IPS-20b (cell line): ENCODE data around the gene RASGEF1C.
"Not testable (repeated sequence)": the region's sequence is repeated elsewhere in the genome, so short reads cannot be mapped to it uniquely, and the experiment has no call there.

Experiments used
- H3K27ac ChIP-seq: one replicate; pipeline ENCODE4 v1.5.1; 2013; ENCODE audit warnings: low read length
- H3K27me3 ChIP-seq: 2 replicates; pipeline ENCODE4 v1.6.1; 2013; ENCODE audit warnings: mild to moderate bottlenecking, low read length, inconsistent platforms; ENCODE audit not compliant: insufficient read depth
- H3K36me3 ChIP-seq: 2 replicates; pipeline ENCODE4 v1.6.1; 2013; ENCODE audit warnings: low read depth, mild to moderate bottlenecking, inconsistent platforms, low read length, moderate library complexity; ENCODE audit not compliant: insufficient read depth
- H3K4me1 ChIP-seq: 2 replicates; pipeline ENCODE4 v1.6.1; 2013; ENCODE audit warnings: mild to moderate bottlenecking, control low read depth, inconsistent platforms, low read length, moderate library complexity; ENCODE audit not compliant: insufficient read depth
- H3K4me3 ChIP-seq: 2 replicates; pipeline ENCODE4 v1.5.1; 2013; ENCODE audit warnings: mild to moderate bottlenecking, low read length, inconsistent platforms
- H3K9ac ChIP-seq: 2 replicates; pipeline ENCODE4 v1.6.1; 2013; ENCODE audit warnings: low read depth, mild to moderate bottlenecking, inconsistent platforms, low read length, moderate library complexity
- H3K9me3 ChIP-seq: 2 replicates; pipeline ENCODE4 v1.6.1; 2013; ENCODE audit warnings: mild to moderate bottlenecking, low read depth, low read length, inconsistent platforms; ENCODE audit not compliant: insufficient read depth

Gene RASGEF1C

GRCh38 chr5:180129291-180130190 lies 79.5 kb downstream of the RASGEF1C start:
- Histone ChIP-seq H3K4me3 (no peak overlapping the region), H3K9ac (no peak overlapping the region), H3K27me3 (0 out of 2 replicates have a peak, but pooled peaks cover 3% of the 10 kb centered on the region), H3K4me1 (no peaks in the 10 kb centered on the region), H3K27ac (no peak overlapping the region), H3K36me3 (no peaks in the 10 kb centered on the region), H3K9me3 (no peaks in the 10 kb centered on the region)

- no peaks in the 10 kb centered on the region for H3K4me1 ChIP-seq
- no peak overlapping the region for H3K9ac ChIP-seq
- no peak overlapping the region for H3K27ac ChIP-seq
- H3K36me3 ChIP-seq = no peaks in the 10 kb centered on the region
- 0 out of 2 replicates have a peak, but pooled peaks cover 3% of the 10 kb centered on the region for H3K27me3 ChIP-seq
- no peaks in the 10 kb centered on the region for H3K9me3 ChIP-seq
- H3K4me3 ChIP-seq = no peak overlapping the region
These were observed 80.2 kb downstream of the RASGEF1C start for GRCh38 chr5:180128671-180129261.

GRCh38 chr5:180127682-180128670 lies 81.0 kb downstream of the RASGEF1C start:
- Histone ChIP-seq H3K36me3 (no peaks in the 10 kb centered on the region), H3K9me3 (no peaks in the 10 kb centered on the region), H3K4me1 (no peaks in the 10 kb centered on the region), H3K27me3 (0 out of 2 replicates have a peak, but pooled peaks cover 3% of the 10 kb centered on the region), H3K27ac (no peak overlapping the region), H3K9ac (no peak overlapping the region), H3K4me3 (no peak overlapping the region)

- Histone ChIP-seq H3K27me3 (0 out of 2 replicates have a peak, but pooled peaks cover 3% of the 10 kb centered on the region), H3K9ac (no peak overlapping the region), H3K9me3 (no peaks in the 10 kb centered on the region), H3K36me3 (no peaks in the 10 kb centered on the region), H3K4me3 (no peak overlapping the region), H3K4me1 (no peaks in the 10 kb centered on the region), H3K27ac (no peak overlapping the region)
These were observed 82.0 kb downstream of the RASGEF1C start for GRCh38 chr5:180126716-180127681.

GRCh38 chr5:180126156-180126555 lies 82.9 kb downstream of the RASGEF1C start:
- H3K9me3 ChIP-seq, H3K36me3 ChIP-seq, H3K27me3 ChIP-seq, H3K4me3 ChIP-seq, H3K4me1 ChIP-seq, H3K27ac ChIP-seq, H3K9ac ChIP-seq: not testable (repeated sequence)

- H3K4me3 ChIP-seq, H3K27ac ChIP-seq, H3K4me1 ChIP-seq, H3K9me3 ChIP-seq, H3K27me3 ChIP-seq, H3K36me3 ChIP-seq, H3K9ac ChIP-seq: not testable (repeated sequence)
These were observed 84.3 kb downstream of the RASGEF1C start for GRCh38 chr5:180124662-180125061.

GRCh38 chr5:180122875-180123274 lies 86.1 kb downstream of the RASGEF1C start:
- H3K36me3 ChIP-seq = no peaks in the 10 kb centered on the region
- no peak overlapping the region for H3K27ac ChIP-seq
- H3K4me3 ChIP-seq = no peak overlapping the region
- H3K9ac ChIP-seq = no peak overlapping the region
- H3K27me3 ChIP-seq = 0 out of 2 replicates have a peak, but pooled peaks cover 3% of the 10 kb centered on the region
- no peaks in the 10 kb centered on the region for H3K9me3 ChIP-seq
- no peaks in the 10 kb centered on the region for H3K4me1 ChIP-seq

- H3K4me3 ChIP-seq = no peak overlapping the region
- H3K9me3 ChIP-seq = no peaks in the 10 kb centered on the region
- no peak overlapping the region for H3K9ac ChIP-seq
- H3K4me1 ChIP-seq = no peaks in the 10 kb centered on the region
- H3K27ac ChIP-seq = no peak overlapping the region
- no peaks in the 10 kb centered on the region for H3K36me3 ChIP-seq
- H3K27me3 ChIP-seq = 0 out of 2 replicates have a peak, but pooled peaks cover 3% of the 10 kb centered on the region
These were observed 87.1 kb downstream of the RASGEF1C start for GRCh38 chr5:180121826-180122413.

- Histone ChIP-seq H3K36me3 (no peaks in the 10 kb centered on the region), H3K27me3 (no peaks in the 10 kb centered on the region), H3K9me3 (no peaks in the 10 kb centered on the region), H3K4me1 (no peaks in the 10 kb centered on the region), H3K4me3 (no peak overlapping the region), H3K9ac (no peak overlapping the region), H3K27ac (no peak overlapping the region)
These were observed 88.5 kb downstream of the RASGEF1C start for GRCh38 chr5:180120237-180121101.

GRCh38 chr5:180119903-180120236 lies 89.1 kb downstream of the RASGEF1C start:
- Histone ChIP-seq H3K9ac (no peak overlapping the region), H3K9me3 (no peaks in the 10 kb centered on the region), H3K36me3 (no peaks in the 10 kb centered on the region)

More at GRCh38 chr5:180119903-180120236, 89.1 kb downstream of the RASGEF1C start:
- Histone ChIP-seq H3K27ac (no peak overlapping the region), H3K4me3 (no peak overlapping the region), H3K4me1 (no peaks in the 10 kb centered on the region), H3K27me3 (no peaks in the 10 kb centered on the region)
